Bronchial epithelial cell (primary cell): ENCODE results near the gene DPP4. TPM values are rescaled to one million over a fixed set of nuclear protein-coding genes. Genes with fewer than 3 reads are reported as not detected.

ENCODE experiments used
- DNase-seq: peaks from one replicate; pipeline ENCODE4 v3.0.0-alpha.2; 2010; ENCODE audit warnings: low read depth
- FAIRE-seq: peaks from 2 replicates; lab custom pipeline; 2011; peaks lifted over from hg19 to GRCh38; lab: Jason Lieb, UNC
- H3K27me3 ChIP-seq: 2 replicates; pipeline ENCODE4 v1.5.1; 2011; ENCODE audit warnings: low read length; ENCODE audit not compliant: control insufficient read depth, insufficient read depth
- H3K36me3 ChIP-seq: 2 replicates; pipeline ENCODE4 v1.5.1; 2011; ENCODE audit warnings: low read length; ENCODE audit not compliant: control insufficient read depth, insufficient read depth
- H3K4me3 ChIP-seq: 2 replicates; pipeline ENCODE4 v1.5.1; 2011; ENCODE audit warnings: mild to moderate bottlenecking, low read depth, low read length, control low read depth
- total RNA-seq: library from RNA; depleted of rRNA; stranded (reverse); fragments of >200 nt; gene quantifications from 2 replicates; pipeline ENCODE4 v1.2.1, GENCODE V29; 2014
- TF ChIP-seq, protein P1 (sequence below): IDR thresholded peaks from 2 replicates; pipeline ENCODE4 v1.5.1; 2011; ENCODE audit warnings: mild to moderate bottlenecking, moderate library complexity, low read length, control low read depth, inconsistent platforms; ENCODE audit not compliant: insufficient read depth, severe bottlenecking

The DPP4 gene
- total RNA-seq, 1 donor from 2014 or later: 2.9 TPM

DNA sequence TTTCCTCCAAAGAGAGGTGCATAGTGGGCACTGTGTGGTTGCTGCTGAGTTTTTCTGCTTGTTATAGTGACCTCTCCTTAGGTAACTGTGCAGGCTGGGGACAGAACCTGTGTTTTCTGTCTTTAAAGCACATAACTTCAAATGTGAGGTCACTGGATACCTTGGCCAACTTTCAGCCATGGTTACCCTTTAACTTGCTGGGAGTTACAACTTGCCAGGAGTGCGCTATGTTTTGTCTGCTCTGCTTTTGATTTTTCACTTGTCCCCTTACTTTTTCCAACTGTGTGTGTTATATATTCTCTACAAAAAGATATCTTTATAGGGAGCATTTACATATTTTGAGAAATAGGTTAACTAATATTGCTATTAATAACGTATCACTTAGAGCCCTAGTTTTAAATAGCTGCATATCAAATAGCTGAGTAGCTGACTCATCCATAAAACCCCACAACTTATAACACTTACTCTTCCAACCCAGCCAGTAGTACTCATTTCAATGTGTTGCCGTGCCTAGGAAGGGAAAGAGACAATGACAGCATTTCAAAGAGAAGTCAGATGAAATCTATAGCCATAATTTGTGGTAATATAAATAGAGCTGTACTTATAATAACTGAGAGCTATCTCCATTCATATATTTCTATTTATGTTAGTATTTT lies 51.6 kb downstream of the DPP4 start:
- no peaks in the 10 kb centered on the region for H3K36me3 ChIP-seq
- FAIRE-seq (no peak), DNase-seq (peak; percentile 44)
- no peak overlapping the region for H3K4me3 ChIP-seq
- TF ChIP-seq, protein P1, sequence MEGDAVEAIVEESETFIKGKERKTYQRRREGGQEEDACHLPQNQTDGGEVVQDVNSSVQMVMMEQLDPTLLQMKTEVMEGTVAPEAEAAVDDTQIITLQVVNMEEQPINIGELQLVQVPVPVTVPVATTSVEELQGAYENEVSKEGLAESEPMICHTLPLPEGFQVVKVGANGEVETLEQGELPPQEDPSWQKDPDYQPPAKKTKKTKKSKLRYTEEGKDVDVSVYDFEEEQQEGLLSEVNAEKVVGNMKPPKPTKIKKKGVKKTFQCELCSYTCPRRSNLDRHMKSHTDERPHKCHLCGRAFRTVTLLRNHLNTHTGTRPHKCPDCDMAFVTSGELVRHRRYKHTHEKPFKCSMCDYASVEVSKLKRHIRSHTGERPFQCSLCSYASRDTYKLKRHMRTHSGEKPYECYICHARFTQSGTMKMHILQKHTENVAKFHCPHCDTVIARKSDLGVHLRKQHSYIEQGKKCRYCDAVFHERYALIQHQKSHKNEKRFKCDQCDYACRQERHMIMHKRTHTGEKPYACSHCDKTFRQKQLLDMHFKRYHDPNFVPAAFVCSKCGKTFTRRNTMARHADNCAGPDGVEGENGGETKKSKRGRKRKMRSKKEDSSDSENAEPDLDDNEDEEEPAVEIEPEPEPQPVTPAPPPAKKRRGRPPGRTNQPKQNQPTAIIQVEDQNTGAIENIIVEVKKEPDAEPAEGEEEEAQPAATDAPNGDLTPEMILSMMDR: no peak
- peaks cover 4% of the 10 kb centered on the region for H3K27me3 ChIP-seq

DNA sequence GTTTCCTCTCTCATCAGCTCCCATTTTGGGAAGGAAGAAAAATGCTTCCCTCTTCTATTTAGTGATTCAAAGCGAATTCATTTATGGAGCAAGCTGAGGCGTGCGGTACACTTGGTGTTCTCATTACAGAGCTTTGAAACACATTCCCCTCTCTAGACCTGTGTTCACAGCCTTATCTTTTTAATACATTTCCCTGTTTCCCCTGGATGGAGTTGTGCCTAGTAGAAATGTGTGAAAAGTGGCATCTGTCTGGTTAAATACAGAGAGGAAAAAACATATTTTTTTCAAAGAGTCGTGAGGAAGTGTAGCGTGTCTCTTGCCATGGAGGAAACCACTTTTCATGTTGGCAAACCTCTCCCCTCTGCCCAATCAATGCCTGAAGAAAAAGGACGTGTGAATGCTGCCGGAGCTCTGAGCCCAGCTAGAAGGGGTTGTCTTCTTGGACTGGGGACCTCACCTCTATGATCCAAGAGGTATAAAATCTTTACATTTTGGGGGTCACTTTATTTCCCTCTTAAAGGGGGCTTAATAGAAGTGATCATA lies 52.4 kb downstream of the DPP4 start:
- FAIRE-seq (no peak), DNase-seq (no peak)
- TF ChIP-seq, protein P1: no peak
- Histone ChIP-seq H3K27me3 (peaks cover 4% of the 10 kb centered on the region), H3K36me3 (no peaks in the 10 kb centered on the region), H3K4me3 (no peak overlapping the region)

DNA sequence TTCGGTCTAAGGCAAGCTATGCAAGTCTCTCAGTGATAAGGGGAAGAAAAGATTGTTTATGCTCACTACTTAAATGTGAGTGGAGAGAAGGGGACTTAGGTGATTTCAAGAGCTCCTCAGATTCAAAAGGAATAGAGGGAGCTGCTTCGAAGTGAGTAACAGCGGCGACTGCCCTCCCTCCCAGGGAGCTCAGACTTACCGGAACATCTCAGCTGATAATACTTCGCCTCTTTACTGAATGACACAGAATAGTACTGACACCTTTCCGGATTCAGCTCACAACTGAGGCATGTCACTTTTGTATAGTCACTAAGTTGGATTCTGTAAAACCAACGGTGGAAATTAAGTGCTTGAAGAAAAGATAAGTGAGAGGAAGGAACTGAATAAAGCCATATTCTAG lies 55.5 kb downstream of the DPP4 start:
- Histone ChIP-seq H3K36me3 (no peaks in the 10 kb centered on the region), H3K27me3 (no peaks in the 10 kb centered on the region), H3K4me3 (no peak overlapping the region)
- TF ChIP-seq, protein P1: no peak
- FAIRE-seq: no peak
- DNase-seq: no peak

GRCh38 chr2:162017233-162017632 lies 56.8 kb downstream of the DPP4 start:
- no peak for FAIRE-seq
- no peaks in the 10 kb centered on the region for H3K36me3 ChIP-seq
- DNase-seq: no peak
- H3K27me3 ChIP-seq: no peaks in the 10 kb centered on the region
- H3K4me3 ChIP-seq: no peak overlapping the region
- TF ChIP-seq, protein P1: no peak

GRCh38 chr2:162016080-162016479 lies 57.9 kb downstream of the DPP4 start:
- no peaks in the 10 kb centered on the region for H3K36me3 ChIP-seq
- H3K27me3 ChIP-seq: no peaks in the 10 kb centered on the region
- no peak overlapping the region for H3K4me3 ChIP-seq
- DNase-seq (no peak), FAIRE-seq (no peak)
- TF ChIP-seq, protein P1: no peak

- DNase-seq (no peak), FAIRE-seq (no peak)
- TF ChIP-seq, protein P1: no peak
- H3K36me3 ChIP-seq: no peaks in the 10 kb centered on the region
- H3K27me3 ChIP-seq: no peaks in the 10 kb centered on the region
- H3K4me3 ChIP-seq: no peak overlapping the region
Measured at GRCh38 chr2:162014751-162015150, 59.3 kb downstream of the DPP4 start.
